ENCODE results near the gene EXOC3L4.
"Not testable (repeated sequence)": the region's sequence is repeated elsewhere in the genome, so short reads cannot be mapped to it uniquely, and the experiment has no call there.

EXOC3L4 gene

DNA sequence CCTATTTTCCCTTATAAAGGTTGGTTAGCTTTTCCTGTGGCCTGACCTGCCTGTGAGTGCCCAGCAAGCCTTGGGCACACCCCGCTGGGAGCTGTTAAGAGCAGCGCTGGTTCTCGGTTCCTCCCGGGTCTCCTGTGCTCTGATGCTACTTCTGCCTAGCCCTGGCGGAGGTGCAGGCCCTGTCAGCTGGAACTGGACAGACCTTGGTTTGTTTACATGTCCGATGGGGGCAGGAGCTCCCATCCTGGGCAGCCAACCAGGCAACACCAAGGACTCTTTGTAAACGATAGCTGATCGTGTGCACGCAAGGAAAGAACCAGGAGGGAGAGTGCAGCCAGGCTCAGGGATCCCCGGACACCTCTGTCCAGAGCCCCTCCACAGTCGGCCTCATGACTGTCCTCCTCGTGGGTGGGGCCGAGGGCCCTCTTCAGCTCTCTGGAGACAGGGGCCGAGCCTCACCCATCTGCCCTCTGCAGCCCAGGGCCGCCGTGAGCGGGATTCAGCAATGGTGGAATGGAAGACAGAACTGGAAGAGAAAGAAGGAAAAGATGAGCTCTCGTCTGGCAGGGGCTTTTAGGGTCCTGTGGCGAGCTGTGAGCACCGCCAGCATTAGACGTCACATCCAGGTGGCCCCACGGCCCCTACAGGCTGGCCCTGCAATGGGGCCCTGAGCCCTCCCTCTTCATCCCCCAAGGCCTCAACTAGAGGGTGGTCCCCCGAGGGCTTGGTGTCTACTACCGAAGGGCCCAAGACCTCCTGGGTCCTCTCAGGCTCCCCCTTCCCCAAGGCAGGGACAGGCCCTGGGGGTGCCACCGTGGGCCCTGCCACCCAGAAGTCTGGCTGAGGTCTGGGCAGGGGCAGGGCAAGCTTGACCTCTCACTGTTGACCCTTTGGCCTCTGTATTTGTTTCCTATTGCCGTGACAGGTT lies 41.1 kb downstream of the EXOC3L4 start:
- no peak for DNase-seq

DNA sequence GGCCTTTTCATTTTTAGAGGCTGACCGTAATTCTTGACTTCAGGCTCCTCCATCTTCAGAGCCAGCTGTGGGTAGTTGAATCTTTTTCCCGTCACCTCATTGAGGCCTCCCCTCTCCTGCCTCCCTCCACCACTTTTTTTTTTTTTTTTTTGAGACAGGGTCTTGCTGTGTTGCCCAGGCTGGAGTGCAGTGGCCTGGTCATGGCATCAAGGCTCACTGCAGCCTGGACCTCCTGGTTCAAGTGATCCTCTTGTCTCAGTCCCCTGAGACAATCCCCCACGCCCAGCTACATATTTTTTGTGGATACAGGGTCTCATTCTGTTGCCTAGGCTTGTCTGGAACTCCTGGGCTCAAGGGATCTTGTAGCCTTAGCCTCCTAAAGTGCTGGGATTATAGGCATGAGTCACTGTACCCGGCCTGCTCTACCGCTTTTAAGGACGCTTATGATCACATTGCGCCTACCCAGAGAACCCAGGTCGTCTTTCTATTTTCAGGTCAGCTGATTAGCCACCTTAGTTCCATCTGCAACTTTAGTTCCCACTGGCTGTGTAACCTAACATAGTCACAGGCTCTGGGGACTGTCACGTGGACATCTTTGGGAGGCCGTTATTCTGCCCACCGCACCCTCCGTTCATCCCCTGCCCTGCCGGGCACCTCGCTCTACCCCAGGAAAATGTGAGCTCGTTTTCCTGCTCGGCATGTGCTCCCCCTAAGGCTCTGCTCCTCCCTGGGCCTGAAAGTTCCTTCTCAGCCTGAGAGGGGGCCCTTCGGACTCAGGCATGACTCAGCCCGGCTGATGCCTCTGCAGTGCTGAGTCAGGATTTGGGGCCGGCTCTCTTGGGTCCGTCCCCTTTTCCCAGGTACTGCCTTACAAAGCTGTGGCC lies 42.1 kb downstream of the EXOC3L4 start:
- DNase-seq: no peak

DNA sequence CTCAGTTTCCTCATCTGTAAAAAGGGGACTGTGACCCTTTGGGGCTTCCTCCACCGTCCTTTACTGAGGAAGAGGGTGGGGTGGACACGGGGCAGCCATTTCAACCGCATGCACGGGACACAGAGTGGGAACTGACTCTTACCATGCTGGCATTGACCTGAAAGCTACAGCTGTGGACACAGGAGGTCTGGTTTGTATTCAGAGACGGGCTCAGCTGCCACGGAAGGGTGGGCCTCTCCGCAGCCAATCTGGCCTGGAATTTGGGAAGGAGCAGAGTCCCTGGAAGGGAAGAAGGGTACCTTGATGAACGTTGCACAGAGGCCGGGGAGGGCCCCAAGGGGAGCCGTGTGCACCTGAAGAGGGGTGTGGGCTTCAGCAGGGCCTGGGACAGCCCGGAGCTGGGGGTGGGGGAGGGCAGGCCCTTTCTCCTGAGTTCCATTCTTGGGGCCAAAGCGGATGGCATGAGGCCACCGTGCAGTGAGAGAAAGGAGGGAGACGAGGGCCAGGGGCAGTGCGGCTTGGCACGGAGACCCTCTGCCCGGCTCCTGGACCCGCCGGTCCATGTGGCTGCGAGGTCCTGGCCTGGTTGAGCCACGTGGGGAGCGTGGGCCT lies 43.3 kb downstream of the EXOC3L4 start:
- DNase-seq: no peak

DNA sequence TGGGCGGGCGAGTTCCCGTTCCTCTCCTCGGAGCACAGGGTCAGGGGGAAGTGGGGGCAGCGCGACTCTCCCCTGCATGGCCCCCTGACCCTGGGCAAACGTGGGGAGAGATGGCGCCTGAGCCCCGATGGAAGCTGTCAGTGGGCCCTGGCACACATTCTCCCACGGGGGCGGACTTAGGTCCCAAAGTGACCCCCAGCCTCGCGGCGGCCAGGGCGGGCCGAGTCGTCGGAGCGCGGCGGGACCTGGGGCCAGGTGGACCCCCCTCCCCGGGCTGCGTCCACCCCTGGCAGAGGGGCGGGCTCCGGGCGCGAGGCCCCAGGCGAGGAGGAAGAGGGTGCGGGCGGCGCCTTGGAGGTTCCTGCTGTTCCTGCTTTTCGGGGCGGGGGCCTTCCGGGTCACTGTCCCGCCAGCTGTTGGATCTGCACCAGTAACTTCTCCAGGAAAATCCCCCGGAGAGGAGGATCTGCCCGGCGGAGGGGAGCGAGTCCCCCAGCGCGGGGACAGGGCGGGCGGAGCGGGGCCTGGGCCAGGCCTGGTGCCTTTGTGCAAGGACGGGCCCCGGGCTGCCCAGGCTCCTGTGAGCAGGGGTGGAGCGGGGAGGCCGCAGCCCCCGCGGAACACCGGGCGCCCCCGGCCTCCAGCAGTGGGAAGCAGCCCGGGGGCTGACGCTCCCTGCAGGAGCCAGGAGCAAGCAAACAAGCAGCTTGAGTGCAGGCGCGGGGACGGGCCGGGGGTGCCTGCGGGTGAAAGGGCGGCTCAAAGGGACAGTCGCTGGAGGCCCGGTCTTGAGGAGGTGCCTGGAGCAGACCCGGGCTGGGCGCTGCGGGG lies 44.0 kb downstream of the EXOC3L4 start:
- no peak for DNase-seq

DNA sequence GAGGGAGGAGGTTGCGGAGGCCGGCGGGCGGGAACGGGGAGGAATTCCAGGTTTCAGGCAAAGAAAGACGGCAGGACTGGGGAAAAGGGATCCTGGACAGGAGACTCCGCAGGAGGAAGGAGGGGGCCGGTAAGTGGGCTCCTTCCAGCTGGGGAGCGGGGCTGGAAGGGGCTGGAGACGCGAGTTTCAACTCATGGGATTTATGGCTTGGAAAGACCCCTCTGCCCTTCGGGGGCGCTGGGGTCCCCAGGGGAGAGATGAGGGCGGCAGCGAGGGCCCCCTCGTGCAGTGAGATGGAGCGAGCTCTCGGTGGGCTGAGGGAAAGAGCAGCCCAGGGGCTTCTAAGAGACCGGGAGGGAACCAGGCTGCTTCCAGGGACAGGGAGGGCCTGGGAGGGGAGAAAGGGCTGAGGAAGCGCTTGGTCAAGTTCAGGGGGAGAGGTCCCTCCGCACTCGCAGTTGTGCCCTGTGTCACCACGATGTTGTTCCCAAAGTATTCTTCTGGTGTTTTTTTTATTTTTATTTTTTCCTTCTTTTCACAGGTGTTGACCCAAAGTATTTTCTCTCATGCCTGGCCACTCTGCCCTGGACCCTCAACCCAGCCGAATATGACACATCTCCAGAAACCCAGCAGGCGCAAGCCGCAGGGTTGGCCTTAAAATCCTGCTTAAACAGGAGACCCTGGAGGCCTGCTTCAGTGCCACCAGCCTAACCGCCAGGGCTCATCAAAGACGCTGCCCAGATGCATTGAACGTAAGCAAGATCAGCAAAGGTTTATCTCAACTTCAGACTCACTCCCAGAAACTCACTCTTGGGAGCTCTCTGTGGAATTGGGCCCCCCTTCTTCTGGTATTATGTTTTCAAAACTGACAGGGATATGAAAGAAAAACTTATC lies 44.9 kb downstream of the EXOC3L4 start:
- no peak for DNase-seq

DNA sequence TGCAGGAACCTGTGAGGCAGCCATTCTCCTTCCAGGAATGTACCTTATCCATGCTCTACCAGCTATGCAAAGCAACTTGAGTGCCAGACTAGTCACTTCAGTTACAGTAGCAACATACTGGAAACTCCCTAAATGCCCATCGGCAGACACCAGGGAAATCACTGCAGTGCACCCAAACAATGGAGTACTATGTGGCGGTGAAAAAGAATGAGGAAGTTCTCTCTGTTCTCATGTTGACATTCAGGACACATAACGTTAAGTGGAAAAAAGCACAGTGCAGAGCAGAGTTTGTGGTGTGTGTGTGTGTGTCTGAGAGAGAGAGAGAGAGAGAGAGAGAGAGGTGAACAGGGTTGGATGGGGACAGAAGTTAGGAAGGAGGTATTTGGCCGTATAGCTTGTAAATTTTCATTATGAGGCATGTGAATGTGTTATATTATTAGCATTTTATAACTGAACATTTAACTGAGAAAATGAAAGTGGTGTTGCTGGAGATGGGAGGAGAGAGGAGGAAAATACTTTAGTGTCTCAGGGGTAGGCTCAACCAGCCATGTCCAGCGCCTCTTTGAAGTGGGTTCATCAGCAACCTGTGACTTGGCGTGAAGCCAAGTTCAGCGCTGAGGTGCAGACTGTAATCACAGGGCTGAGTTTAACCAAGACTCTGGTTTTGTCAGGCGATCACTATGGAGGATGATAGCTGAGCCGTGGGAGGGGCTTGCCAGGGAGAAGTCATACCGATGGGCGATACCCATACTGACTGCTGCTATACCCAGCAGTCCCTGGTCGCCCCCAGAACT lies 46.0 kb downstream of the EXOC3L4 start:
- no peak for DNase-seq

DNA sequence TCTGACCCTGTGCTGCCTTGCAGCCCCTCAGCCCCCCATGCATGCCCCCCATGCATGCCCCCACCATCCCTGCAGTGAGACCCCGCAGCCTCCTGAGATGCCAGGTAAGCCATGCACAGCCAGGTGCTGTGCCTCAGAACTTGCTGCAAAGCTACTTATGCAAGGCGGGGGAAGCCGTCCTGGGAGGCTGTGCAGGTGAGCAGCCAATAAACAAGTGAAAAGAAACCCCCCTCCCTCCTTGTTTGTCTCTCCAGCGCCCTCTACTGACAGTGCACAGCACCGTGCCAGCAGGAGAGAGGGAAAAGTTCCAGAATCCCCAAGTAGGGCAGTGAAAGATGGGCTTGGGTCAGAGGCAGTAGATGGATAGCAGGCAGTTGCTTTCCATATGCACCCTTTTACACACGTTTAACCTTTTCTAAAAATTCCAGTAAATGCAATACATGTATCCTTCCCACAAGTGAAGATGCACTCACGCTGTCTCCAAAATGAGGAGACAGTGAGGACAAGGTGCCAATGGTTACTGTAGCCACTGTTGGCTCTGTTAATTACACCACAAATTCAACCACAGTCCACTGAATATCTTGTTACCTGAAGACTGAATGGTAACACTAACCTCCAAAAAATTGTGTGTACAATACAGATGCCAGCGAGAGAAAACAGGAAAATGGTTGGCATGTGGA lies 46.7 kb downstream of the EXOC3L4 start:
- DNase-seq: no peak

DNA sequence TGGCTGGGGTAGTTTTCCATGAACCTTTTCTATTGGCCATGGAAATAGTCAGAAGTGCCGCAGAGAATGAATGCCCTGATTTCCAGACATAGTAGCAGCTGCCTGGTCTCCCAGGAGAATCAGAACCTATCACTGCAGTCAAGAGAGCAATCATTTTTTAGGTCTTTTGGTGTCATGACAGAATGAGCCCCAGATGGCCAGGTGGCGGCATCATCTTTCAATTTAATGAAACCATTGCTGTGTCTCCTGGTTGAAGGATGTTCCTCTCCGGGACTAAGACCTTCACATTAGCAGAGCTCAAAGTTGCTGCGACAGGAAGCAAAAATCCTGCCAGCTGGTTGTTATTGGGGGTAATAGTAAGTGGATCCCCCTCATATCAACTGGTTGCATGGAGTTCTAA lies 47.5 kb downstream of the EXOC3L4 start:
- no peak for DNase-seq

DNA sequence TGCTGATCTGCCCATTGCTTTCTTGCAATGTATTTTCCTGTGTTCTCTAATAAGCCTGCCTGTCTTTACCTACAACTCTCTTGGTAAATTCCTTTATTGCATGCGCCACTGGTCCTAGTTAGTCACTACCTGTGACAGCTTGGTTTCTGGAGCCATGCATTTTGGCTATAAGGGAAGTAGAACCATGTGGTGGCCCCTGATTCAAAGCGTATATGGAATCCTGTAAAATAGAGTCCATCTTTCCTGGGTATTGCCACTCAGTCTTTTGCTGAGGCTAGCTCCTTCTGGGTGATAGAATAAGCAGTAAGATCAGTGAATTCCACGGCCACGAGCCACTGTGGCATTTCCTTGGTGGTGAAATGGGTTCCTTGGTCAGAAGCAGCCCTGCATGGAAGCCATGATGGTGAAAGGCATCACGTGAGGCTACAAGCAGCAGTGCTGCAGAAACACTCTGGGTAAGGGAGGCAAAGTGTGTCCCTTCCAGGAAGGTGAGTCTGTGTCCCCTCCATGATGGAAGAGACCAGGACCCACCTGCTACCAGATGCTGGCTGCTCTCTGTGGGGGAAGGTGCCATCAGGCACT lies 48.3 kb downstream of the EXOC3L4 start:
- no peak for DNase-seq

DNA sequence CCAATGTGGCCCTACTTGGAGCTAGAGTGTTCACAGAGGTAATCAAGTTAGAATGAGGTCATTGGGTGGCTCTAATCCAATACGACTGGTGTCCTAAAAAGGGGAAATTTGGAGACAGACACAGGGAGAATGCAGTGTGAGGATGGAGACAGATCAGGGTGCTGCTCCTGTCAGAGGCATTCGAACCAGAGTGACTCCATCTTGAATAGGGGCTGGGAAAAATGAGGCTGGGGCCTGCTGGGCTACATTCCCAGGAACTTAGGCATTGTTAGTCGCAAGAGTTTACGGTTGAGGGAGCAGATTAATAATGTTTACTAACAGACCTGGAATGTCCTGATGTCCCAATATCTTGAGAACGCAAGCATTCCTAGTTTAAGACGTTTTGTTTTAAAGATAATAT lies 49.0 kb downstream of the EXOC3L4 start:
- no peak for DNase-seq

DNA sequence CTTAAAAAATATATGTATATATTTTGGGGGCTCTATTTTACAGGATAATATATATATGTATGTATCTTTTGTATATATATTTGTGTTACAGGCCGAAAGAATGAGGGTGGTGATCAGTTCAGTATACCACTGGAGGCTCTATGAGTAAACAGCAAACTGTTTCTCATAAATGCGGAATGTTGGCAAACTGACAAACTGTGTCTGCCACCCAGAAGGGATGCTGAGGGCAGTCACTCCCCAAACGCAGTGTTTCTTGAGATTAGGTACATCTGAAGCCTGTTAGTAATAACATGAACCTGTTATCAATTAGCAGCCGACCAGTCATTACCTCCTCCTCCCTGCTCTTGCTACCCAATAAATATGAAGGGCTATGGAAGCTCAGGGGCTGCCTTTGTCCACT lies 49.6 kb downstream of the EXOC3L4 start:
- no peak for DNase-seq

DNA sequence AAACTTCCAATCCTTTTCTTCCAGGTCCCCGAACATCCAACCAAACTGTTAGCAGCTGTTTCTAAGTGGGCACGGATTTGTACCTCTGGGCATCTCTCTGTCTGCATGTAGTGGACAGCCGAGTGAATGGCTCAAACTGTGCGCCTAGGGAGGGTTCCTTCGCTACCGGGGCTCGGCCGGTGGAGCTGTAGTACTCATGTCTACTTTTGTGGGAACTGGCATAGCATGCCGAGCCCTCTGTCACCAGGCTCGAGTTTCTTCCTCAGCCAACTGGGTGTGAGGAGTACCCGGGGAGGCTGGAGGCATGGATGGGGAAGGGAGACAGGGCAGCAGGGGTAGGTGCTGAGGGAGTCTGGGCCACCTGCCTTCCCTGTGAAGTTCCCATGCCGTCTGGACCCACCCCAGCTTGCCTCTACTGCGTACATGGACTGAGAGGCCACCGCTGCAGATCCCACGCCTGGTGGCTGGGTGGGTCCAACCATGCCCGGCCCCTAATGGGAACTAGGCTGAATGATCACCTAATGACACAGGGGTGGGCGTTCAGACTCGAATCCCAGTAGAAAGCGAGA lies 51.7 kb downstream of the EXOC3L4 start:
- DNase-seq: no peak

DNA sequence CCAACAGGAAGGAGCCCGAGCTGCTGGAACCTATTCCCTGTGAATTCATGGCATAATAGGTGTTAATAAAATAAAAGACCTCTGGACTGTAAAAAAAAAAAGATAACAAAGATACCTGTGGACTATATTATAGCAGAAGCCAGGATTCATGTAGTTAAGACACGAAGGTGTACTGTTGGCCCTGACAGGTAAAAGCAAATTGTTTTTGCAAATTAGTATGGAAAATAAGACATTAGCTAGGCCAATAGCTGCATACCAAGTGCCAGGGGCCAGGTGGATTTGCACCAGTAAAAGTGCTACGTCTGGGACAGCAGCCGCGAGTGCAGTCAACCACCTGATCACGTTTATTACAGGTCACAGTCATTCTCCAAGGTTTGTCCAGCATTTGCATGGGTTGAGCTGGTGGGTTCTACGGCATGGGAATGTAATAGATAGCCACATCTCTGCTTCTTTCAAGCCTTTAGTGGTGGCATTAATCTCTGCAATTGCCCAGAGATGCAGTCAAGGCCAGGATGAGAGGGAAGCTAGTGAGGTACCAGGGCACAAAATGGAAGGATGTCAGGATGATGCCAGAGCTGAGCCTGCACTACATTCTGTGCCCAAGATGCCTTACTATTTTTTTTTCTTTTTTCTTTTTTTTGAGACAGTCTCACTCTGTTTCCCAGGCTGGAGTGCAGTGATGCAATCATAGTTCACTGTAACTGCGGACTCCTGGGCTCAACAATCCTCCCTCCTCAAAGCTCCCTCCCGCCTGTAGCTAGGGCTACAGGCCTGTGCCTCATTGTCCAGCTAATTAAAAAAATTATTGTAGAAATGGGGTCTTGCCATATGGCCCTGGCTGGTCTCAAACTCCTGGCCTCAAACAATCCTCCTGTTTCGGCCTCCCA lies 55.1 kb downstream of the EXOC3L4 start:
- DNase-seq: no peak

DNA sequence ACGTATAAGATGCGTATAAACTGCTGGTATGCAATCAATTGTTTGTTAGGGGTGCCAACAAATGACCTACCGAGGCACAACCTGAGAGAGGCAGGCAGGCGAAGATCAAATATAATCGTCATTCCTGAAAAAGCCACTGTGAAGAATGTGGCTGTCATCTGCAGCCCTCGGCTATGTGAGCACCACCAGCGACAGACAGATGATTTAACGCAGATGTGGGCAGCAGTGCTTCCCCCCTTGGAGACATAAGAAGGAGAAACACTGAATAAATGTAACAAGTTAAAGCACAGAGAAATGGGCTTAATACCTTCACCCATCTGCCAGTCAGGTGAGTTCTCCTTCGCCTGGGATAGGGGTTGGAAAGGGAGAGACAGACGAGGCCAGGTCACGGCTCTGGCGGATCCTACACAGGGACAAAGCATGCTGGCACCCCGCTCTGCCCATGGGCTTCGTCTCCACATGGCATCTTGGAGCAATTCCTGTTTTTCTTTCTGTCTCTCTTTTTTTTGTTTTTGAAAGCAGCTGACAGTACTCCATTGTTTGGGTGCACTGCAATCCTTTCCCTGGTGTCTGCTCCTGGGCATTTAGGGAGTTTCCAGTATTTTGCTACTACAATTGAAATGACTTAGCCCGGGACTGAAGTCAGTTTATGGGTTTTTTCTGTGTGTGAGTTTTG lies 56.9 kb downstream of the EXOC3L4 start:
- no peak for DNase-seq

DNA sequence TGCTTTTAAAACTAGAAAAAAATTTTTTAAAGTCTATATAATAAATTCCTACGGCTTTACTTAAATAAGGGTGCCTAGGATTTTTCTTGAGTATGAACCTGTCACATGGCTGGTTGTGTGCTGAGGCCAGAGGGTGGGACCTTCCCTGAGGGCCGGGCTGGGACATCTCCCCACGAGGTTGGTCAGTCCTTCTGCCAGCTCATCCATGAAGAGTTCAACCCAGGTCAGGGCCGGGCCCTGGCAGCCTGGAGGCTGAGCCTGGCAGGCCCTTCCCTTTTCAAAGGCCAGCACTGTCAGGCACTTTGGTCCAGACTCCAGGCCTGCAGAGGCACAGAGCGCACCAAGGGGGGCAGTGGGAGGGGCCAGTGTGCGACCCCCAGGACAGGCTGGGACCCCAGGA lies 60.5 kb downstream of the EXOC3L4 start:
- no peak for DNase-seq

DNA sequence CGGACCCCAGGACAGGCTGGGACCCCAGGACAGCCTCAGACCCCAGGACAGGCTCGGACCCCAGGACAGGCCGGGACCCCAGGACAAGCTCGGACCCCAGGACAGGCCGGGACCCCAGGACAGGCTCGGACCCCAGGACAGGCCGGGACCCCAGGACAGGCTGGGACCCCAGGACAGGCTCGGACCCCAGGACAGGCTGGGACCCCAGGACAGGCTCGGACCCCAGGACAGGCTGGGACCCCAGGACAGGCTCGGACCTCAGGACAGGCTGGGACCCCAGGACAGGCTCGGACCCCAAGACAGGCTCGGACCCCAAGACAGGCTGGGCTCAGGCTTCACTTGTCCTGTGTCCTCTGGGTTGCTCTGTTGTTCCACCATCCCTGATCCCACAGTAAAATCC lies 60.9 kb downstream of the EXOC3L4 start:
- not testable (repeated sequence) for DNase-seq

DNA sequence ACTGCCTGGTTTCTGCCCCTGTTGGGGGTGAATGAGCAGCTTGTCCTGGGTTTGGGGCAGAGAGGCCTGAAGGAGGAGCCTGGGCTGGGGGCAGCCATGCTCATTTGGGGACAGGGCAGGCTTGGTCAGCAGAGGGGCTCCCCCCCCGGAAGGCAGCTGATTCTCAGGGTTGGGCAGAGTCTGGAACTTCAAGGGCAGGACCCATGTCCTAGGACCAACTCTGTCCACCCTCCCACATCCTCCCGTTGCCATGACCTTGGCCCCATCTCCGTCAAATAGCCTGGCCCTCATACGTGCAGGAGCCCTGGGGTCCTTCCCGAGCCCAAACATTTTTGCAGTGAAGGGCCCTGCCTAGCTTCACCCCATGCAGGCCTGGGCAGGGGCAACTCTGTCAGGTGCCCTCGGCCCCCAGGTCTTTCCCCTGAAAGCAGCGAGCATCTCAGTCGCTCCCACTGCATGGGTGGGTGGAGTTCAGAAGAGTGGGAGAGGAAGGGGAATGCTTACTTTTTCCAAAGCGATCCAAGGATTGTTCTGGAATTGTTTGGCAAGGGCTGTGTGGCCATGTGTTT lies 61.4 kb downstream of the EXOC3L4 start:
- no peak for DNase-seq
